Measurements from ENCODE around the gene PPIE.
"Not testable (repeated sequence)": the region's sequence is repeated elsewhere in the genome, so short reads cannot be mapped to it uniquely, and the experiment has no call there.

DNA sequence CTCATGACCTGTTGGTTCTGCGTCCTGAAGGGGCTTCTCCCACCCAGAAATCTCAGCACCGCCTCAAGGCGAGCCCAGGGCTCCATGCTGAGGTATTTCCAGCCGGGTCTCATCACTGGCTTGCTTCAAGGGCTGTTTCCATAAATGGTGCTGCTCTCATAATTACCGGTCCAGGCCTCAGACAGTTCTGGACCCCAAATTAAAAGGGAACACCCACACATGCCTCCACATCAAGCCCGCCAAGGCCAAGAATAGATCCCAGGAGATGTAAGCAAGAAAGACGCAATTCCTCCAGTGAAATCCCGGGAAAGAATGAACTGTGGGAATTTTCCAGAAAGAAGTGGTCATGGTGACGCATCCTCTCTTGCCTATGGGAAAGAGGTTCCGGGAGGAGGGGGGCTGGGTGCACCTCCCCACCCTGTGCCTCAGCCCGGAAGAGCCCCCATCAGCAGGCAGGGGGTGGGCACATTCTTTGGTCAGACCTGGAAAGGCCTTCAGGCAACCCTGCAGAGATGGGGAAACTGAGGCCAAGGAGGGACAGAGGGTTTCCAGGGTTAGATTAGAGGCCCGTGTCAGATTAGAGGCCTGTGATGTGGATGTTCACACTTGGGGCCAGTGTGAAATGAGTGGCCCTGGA is 39.9 kb downstream of the PPIE start:
- TF ChIP-seq, protein P1, sequence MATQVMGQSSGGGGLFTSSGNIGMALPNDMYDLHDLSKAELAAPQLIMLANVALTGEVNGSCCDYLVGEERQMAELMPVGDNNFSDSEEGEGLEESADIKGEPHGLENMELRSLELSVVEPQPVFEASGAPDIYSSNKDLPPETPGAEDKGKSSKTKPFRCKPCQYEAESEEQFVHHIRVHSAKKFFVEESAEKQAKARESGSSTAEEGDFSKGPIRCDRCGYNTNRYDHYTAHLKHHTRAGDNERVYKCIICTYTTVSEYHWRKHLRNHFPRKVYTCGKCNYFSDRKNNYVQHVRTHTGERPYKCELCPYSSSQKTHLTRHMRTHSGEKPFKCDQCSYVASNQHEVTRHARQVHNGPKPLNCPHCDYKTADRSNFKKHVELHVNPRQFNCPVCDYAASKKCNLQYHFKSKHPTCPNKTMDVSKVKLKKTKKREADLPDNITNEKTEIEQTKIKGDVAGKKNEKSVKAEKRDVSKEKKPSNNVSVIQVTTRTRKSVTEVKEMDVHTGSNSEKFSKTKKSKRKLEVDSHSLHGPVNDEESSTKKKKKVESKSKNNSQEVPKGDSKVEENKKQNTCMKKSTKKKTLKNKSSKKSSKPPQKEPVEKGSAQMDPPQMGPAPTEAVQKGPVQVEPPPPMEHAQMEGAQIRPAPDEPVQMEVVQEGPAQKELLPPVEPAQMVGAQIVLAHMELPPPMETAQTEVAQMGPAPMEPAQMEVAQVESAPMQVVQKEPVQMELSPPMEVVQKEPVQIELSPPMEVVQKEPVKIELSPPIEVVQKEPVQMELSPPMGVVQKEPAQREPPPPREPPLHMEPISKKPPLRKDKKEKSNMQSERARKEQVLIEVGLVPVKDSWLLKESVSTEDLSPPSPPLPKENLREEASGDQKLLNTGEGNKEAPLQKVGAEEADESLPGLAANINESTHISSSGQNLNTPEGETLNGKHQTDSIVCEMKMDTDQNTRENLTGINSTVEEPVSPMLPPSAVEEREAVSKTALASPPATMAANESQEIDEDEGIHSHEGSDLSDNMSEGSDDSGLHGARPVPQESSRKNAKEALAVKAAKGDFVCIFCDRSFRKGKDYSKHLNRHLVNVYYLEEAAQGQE (IDR thresholded peaks at IDR 0.05; ENCODE audit: borderline replicate concordance in 1 of 2, low read depth in 1 of 2, low read length in 2 of 2): not testable (repeated sequence)
- TF ChIP-seq POLR2AphosphoS5 (IDR thresholded peaks at IDR 0.05; ENCODE audit: low read depth, low read length); RAD21 (CRISPR knock-in tag; IDR thresholded peaks at IDR 0.05); RAD51 (IDR thresholded peaks at IDR 0.05; ENCODE audit: borderline replicate concordance): not testable (repeated sequence)
